Naive thymus-derived CD4-positive, alpha-beta T cell (primary cell): Measurements from ENCODE around the gene CNKSR1. TPM values are rescaled to one million over a fixed set of nuclear protein-coding genes. Genes with fewer than 3 reads are reported as not detected.

Experiments
- polyA plus RNA-seq, 2 donors: library from polyadenylated mRNA; unstranded; fragments of 300-500 nt; fragmentation: Illumina TruSeq; gene quantifications; one replicate each; pipeline ENCODE4 v1.2.3, GENCODE V29; 2021
- total RNA-seq, 6 experiments: library from RNA in 5 of 6; stranded (reverse) in 5 of 6; gene quantifications; 1 replicate in 5 of 6; 2 replicates in 1 of 6; pipeline ENCODE4 v1.2.3 and lab custom pipeline; 2021 to 2026

Gene CNKSR1
- total and polyA plus RNA-seq, 7 experiments from 2014 or later, result 0.63 to 7.5 (median 4.5) TPM

Other genes starting within 250 kb of the CNKSR1 start
- 10 to 100 TPM; 11.4 to 36.0 (median 12.7) TPM for gene PAFAH2, start 179.4 kb upstream of the CNKSR1 start, total RNA-seq
- 10 to 100 TPM; 19.5 to 23.7 TPM for gene PAFAH2, start 179.4 kb upstream of the CNKSR1 start, polyA plus RNA-seq
- under 1 TPM in 2 of 5 experiments, not detected in 3; 0.14 to 0.32 TPM for gene EXTL1, start 155.7 kb upstream of the CNKSR1 start, total RNA-seq
- gene EXTL1, start 155.7 kb upstream of the CNKSR1 start, polyA plus RNA-seq, result not detected
- gene SLC30A2, start 131.4 kb upstream of the CNKSR1 start, total RNA-seq, result not detected
- gene SLC30A2, start 131.4 kb upstream of the CNKSR1 start, polyA plus RNA-seq, result not detected
- gene TRIM63, start 109.9 kb upstream of the CNKSR1 start, total RNA-seq, result not detected
- not detected for gene TRIM63, start 109.9 kb upstream of the CNKSR1 start, polyA plus RNA-seq
- gene PDIK1L, start 65.7 kb upstream of the CNKSR1 start, total RNA-seq, result 10 to 100 TPM in 4 of 5 experiments, 1 to 10 TPM in 1; 9.1 to 29.6 (median 20.3) TPM
- gene PDIK1L, start 65.7 kb upstream of the CNKSR1 start, polyA plus RNA-seq, result 1 to 10 TPM; 4.7 to 7.4 TPM
- gene FAM110D, start 18.4 kb upstream of the CNKSR1 start, total RNA-seq, result not detected
- not detected for gene FAM110D, start 18.4 kb upstream of the CNKSR1 start, polyA plus RNA-seq
- gene C1orf232, start 8.5 kb upstream of the CNKSR1 start, total RNA-seq, result not detected
- gene C1orf232, start 8.5 kb upstream of the CNKSR1 start, polyA plus RNA-seq, result not detected
- gene ZNF593, start 7.6 kb upstream of the CNKSR1 start, total RNA-seq, result 10 to 100 TPM in 2 of 5 experiments, 1 to 10 TPM in 3; 7.8 to 36.3 (median 9.6) TPM
- gene ZNF593, start 7.6 kb upstream of the CNKSR1 start, polyA plus RNA-seq, result 10 to 100 TPM; 22.2 to 25.3 TPM
- not detected for gene ZNF593OS, start 5.7 kb upstream of the CNKSR1 start, total RNA-seq
- under 1 TPM in 1 of 2 donors, not detected in 1; 0.97 TPM for gene ZNF593OS, start 5.7 kb upstream of the CNKSR1 start, polyA plus RNA-seq
- gene CATSPER4, start 13.1 kb downstream of the CNKSR1 start, total RNA-seq, result not detected
- not detected for gene CATSPER4, start 13.1 kb downstream of the CNKSR1 start, polyA plus RNA-seq
- 10 to 100 TPM; 12.1 to 34.8 (median 20.7) TPM for gene CEP85, start 56.7 kb downstream of the CNKSR1 start, total RNA-seq
- gene CEP85, start 56.7 kb downstream of the CNKSR1 start, polyA plus RNA-seq, result 10 to 100 TPM in 1 of 2 donors, 1 to 10 TPM in 1; 5.4 to 12.1 TPM
- 100 to 1,000 TPM; 156 to 636 (median 224) TPM for gene SH3BGRL3, start 102.6 kb downstream of the CNKSR1 start, total RNA-seq
- gene SH3BGRL3, start 102.6 kb downstream of the CNKSR1 start, polyA plus RNA-seq, result 100 to 1,000 TPM; 569 to 630 TPM
- gene UBXN11, start 129.1 kb downstream of the CNKSR1 start, total RNA-seq, result 100 to 1,000 TPM in 3 of 5 experiments, 10 to 100 TPM in 2; 35.7 to 131 (median 124) TPM
- 10 to 100 TPM; 10.5 to 13.6 TPM for gene UBXN11, start 129.1 kb downstream of the CNKSR1 start, polyA plus RNA-seq
- gene CD52, start 140.5 kb downstream of the CNKSR1 start, total RNA-seq, result 1,000 to 10,000 TPM in 3 of 5 experiments, 100 to 1,000 TPM in 2; 719 to 1,390 (median 1,130) TPM
- gene CD52, start 140.5 kb downstream of the CNKSR1 start, polyA plus RNA-seq, result 1,000 to 10,000 TPM; 7,628 to 8,133 TPM
- 1 to 10 TPM in 3 of 5 experiments, under 1 TPM in 1, not detected in 1; 0.59 to 1.5 (median 1.2) TPM for gene CRYBG2, start 176.6 kb downstream of the CNKSR1 start, total RNA-seq
- 1 to 10 TPM in 1 of 2 donors, not detected in 1; 1.1 TPM for gene CRYBG2, start 176.6 kb downstream of the CNKSR1 start, polyA plus RNA-seq
- gene ZNF683, start 195.3 kb downstream of the CNKSR1 start, total RNA-seq, result 1 to 10 TPM in 1 of 5 experiments, under 1 TPM in 2, not detected in 2; 0.22 to 6.3 (median 0.51) TPM
- not detected for gene ZNF683, start 195.3 kb downstream of the CNKSR1 start, polyA plus RNA-seq
- gene LIN28A, start 233.3 kb downstream of the CNKSR1 start, total RNA-seq, result not detected
- not detected for gene LIN28A, start 233.3 kb downstream of the CNKSR1 start, polyA plus RNA-seq